Measurements from ENCODE around the gene TANGO6.

GRCh38 chr16:68985268-68985667 lies 141.9 kb downstream of the TANGO6 start:
- TF ChIP-seq CTCF (IDR thresholded peaks at IDR 0.05; ENCODE audit: borderline replicate concordance, extremely low read depth, low read length, poor library complexity, severe bottlenecking) (no peak), EZH2 (IDR thresholded peaks at IDR 0.05; ENCODE audit: borderline replicate concordance, low read depth, low read length, severe bottlenecking) (no peak)

All from DND-41 (cell line).